NCI-H748 treated with DMSO at 0.1 percent for 48 hours (cell line): ENCODE measurements around the gene TC2N.
"Not testable (repeated sequence)": the region's sequence is repeated elsewhere in the genome, so short reads cannot be mapped to it uniquely, and the experiment has no call there.

Experiments used
- DNase-seq: peaks from one replicate; lab custom pipeline; 2025; lab: John Stamatoyannopoulos, UW

Gene TC2N

GRCh38 chr14:91889477-91890211 lies 22.3 kb upstream of the TC2N start:
- no peak for DNase-seq

GRCh38 chr14:91888641-91889476 lies 21.5 kb upstream of the TC2N start:
- DNase-seq: no peak

GRCh38 chr14:91886961-91887360 lies 19.6 kb upstream of the TC2N start:
- no peak for DNase-seq

- DNase-seq: no peak
Measured at GRCh38 chr14:91885839-91886238, 18.5 kb upstream of the TC2N start.

GRCh38 chr14:91885113-91885712 lies 17.9 kb upstream of the TC2N start:
- no peak for DNase-seq

- DNase-seq: no peak
Measured at GRCh38 chr14:91884664-91885063, 17.3 kb upstream of the TC2N start.

GRCh38 chr14:91883753-91884152 lies 16.4 kb upstream of the TC2N start:
- no peak for DNase-seq

GRCh38 chr14:91882776-91883175 lies 15.4 kb upstream of the TC2N start:
- no peak for DNase-seq

DNA sequence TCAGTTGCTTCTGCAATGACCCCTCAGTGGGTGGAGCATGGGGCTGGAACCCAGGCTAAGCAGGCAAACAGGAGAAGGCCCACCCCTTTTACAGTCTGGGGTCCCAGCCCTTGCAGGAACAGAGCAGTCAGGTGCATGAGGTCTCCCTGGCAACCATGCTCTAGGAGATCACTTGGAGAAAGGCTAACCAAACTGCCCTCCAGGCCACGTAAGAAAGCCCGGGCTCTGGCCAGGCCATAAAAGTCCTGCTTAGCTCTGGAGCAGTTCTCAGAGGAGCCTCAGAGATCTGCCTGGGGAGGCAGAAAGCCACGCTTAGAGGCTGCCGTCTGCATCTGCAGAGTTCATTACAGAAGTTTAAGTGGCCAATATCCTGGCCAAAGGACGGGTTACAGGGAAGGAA lies 15.0 kb upstream of the TC2N start:
- DNase-seq: no peak

DNA sequence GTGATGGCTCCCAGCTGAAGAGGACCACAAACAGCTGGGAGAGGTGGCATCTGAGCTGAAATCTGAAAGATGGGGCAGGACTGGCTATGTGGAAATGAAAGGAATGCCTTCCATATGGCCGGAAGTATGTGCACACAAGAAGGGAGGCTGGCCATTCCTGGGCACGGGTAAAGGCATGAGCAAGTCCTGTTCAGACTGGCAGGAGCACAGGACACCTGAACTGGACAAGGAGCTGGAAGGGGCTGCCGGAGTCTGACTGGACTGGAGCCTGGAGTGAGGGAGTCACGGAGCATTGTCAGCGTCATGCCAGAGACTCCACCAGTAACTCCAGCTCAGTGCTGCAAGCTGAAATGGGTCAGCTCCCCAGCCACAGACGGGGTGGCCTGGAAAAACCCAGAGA lies 11.9 kb upstream of the TC2N start:
- DNase-seq: no peak

GRCh38 chr14:91878274-91878673 lies 10.9 kb upstream of the TC2N start:
- DNase-seq: no peak

DNA sequence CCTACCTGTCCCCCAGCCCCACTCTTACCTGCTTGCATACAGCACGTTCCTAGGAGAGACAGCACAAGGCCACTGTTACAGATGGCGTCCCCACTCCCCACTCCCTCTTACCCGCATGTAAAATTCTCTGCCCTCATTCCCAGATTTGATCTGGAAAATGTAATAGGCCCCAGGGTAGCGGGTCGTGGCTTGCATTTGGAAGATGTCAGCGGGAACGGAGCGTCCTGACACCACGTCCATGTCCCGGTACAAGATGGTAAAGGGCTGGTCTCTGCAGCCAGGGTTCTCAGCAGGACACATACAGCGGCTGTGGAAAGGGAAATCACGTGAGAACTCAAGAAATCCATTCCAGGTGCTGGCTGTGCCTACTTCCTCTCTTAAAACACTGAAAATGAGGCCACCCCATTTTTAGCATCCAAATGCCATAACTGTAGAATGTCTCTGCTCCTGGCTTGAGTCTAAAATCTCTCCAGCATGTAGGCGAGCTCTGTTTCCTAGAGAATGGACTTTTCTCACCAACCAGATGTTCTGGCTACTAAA lies 10.1 kb upstream of the TC2N start:
- DNase-seq: no peak

DNA sequence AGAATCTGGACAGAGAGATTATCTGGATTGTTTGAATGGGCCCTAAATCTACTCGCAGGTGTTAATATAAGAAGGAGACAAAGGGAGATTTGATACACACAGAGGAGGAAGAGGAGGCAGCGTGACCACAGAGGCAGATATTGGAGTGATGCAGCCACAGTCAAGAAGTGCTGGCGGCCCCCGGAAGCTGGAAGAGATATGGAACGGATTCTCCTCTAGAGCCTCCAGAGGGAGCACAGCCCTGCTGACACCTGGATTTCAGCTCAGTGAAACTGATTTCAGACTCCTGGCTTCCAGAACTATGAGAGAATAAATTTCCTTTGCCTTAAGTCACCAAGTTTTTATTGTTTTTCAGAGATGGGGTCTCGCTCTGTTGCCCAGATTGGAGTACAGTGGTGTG lies 9.2 kb upstream of the TC2N start:
- DNase-seq: no peak

GRCh38 chr14:91875525-91876286 lies 8.4 kb upstream of the TC2N start:
- DNase-seq: no peak

DNA sequence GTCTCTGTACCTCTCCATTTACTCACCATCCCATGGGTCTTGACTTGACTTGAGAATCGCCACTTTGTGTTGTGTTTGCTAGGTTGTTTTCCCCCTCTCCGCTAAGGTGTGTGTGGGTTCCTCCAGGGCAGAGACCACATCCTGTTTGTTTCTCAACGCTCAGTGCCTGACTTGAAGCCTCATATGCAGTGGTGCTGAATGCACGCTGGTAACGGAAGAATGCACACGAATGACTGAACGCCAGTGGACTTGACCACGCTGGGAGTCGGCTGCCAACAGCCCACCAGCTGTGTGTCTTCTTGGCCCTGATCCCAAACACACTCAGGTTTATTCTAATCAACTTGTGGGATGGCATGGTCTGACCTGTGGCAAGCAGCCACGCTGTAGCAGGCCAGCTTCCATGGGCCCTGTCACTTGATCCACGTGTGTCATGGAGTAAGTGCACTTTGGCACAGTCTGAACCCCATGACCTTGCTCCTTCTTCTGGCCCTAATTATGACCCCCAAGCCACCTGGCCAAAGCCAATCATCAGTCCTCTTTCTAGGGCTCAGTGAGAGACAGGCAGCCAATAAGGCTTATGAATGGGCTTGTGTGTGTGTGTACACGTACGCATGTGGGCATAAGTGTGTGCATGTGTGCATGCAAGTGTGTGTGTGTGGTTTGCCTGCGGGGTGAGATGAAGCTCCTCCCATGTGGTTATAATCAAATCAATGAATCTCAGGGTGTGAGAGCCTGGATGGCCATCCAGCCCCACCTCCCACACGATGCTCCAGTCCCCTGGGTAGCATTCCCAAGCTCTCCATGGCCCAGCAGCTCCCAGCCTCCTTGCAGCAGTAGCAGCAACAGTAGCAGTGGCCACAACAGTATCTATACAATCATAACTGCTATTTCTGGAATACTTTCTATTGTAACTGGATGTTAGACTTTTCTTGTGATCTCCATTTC lies 6.4 kb upstream of the TC2N start:
- DNase-seq: no peak

- DNase-seq: no peak
Measured at GRCh38 chr14:91872517-91873470, 5.5 kb upstream of the TC2N start.

DNA sequence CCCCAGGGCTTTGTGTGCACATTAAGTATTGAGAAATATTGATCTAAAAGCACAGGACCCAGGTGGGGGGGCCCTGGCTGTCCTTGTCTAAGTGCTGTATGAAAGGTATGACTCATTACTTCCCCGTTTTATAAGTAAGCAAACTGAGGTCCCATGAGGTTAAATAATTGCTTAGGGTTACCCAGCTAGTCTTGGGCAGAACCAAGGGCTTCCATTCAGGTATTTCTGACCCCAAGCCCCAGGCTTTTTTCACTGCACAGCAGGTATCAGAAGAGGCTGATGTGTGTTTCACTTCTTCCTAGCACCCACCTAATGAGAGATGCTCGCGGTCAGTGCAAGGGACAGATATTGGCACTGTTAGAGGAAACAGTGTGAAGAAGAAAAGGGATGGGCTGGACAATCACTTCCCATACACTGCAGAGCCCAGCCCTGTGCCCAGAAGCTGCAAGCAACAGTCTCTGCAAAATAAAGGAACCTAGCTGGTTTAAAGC lies 4.7 kb upstream of the TC2N start:
- no peak for DNase-seq

- DNase-seq: not testable (repeated sequence)
Measured at GRCh38 chr14:91871401-91871800, 4.1 kb upstream of the TC2N start.

DNA sequence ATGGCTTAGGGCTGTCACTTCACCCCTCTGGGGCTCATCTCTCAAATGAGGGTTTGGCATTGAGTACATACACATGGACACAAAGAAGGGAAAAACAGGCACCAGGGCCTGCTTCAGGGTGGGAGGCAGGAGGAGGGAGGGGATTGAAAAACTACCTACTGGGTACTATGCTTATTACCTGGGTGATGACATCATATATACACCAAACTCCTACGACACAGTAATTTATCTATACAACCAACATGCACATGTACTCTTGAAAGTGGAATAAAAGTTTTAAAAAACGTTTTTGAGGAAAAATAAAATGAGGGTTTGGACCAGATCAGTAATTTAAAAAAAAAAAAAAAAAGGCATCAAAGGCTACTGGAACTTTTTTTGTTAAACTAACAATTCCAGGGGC lies 3.6 kb upstream of the TC2N start:
- no peak for DNase-seq

GRCh38 chr14:91870001-91870400 lies 2.7 kb upstream of the TC2N start:
- no peak for DNase-seq
